Fibroblast of lung (primary cell): Measurements from ENCODE around the gene SIK3. TPM values are rescaled to one million over a fixed set of nuclear protein-coding genes. Genes with fewer than 3 reads are reported as not detected.

Experiments
- DNase-seq, 2 donors: peaks; one replicate each; pipeline versions ENCODE4 v3.0.0 to v3.0.0-alpha.2; 2010; ENCODE audit warnings: low read depth in 2 of 2
- H2AFZ ChIP-seq: 2 replicates; pipeline ENCODE4 v1.5.1; 2012; ENCODE audit warnings: low read length, control low read depth, inconsistent platforms
- H3K27ac ChIP-seq: 2 replicates; pipeline ENCODE4 v1.5.1; 2011; ENCODE audit warnings: low read length, control low read depth; ENCODE audit not compliant: insufficient read depth
- H3K27me3 ChIP-seq: 2 replicates; pipeline ENCODE4 v1.5.1; 2011; ENCODE audit warnings: mild to moderate bottlenecking, low read length; ENCODE audit not compliant: control insufficient read depth, insufficient read depth
- H3K36me3 ChIP-seq: 2 replicates; pipeline ENCODE4 v1.5.1; 2011; ENCODE audit warnings: low read length; ENCODE audit not compliant: control insufficient read depth, insufficient read depth
- H3K4me1 ChIP-seq: 2 replicates; pipeline ENCODE4 v1.5.1; 2011; ENCODE audit warnings: low read length; ENCODE audit not compliant: control insufficient read depth, insufficient read depth; ENCODE audit errors: extremely low read depth
- H3K4me2 ChIP-seq: 2 replicates; pipeline ENCODE4 v1.5.1; 2011; ENCODE audit warnings: low read length, control low read depth; ENCODE audit not compliant: insufficient read depth; ENCODE audit errors: extremely low read depth
- H3K4me3 ChIP-seq, 4 experiments: fragments of 200-600 bp in 1 of 4; sonication (generic) in 1 of 4; replicated peaks in 1 of 4; 2 replicates each; pipeline ENCODE4 v1.5.1; 2011 to 2016; ENCODE audit warnings: low read length in 4 of 4, low read depth in 3 of 4, mild to moderate bottlenecking in 3 of 4, control low read depth in 2 of 4, inconsistent platforms in 1 of 4, mixed read lengths in 1 of 4; ENCODE audit not compliant: insufficient read depth in 1 of 4; ENCODE audit errors: control extremely low read depth in 1 of 4
- H3K79me2 ChIP-seq: 2 replicates; pipeline ENCODE4 v1.5.1; 2012; ENCODE audit warnings: mild to moderate bottlenecking, low read length, inconsistent platforms; ENCODE audit not compliant: control insufficient read depth, insufficient read depth
- H3K9ac ChIP-seq: 2 replicates; pipeline ENCODE4 v1.5.1; 2011; ENCODE audit warnings: mild to moderate bottlenecking, low read length, control low read depth; ENCODE audit not compliant: insufficient read depth
- H3K9me3 ChIP-seq: 2 replicates; pipeline ENCODE4 v1.5.1; 2012; ENCODE audit warnings: low read depth, low read length; ENCODE audit not compliant: control insufficient read depth, insufficient read depth
- H4K20me1 ChIP-seq: 2 replicates; pipeline ENCODE4 v1.5.1; 2011; ENCODE audit warnings: low read length; ENCODE audit not compliant: control insufficient read depth, insufficient read depth; ENCODE audit errors: extremely low read depth
- CTCF ChIP-seq, 2 donors: IDR thresholded peaks in 1 of 2; conservative IDR thresholded peaks in 1 of 2; 1 replicate in 1 of 2; 2 replicates in 1 of 2; pipeline ENCODE4 v1.5.1; 2011 to 2012; ENCODE audit warnings: low read length in 2 of 2, control low read depth in 1 of 2, inconsistent platforms in 1 of 2, low read depth in 1 of 2, mild to moderate bottlenecking in 1 of 2
- EZH2 ChIP-seq: IDR thresholded peaks from 2 replicates; pipeline ENCODE4 v1.5.1; 2012; ENCODE audit warnings: low read length, control low read depth, mild to moderate bottlenecking; ENCODE audit errors: missing control alignments
- polyA plus RNA-seq, 2 donors: library from polyadenylated mRNA; depleted of rRNA in 1 of 2; stranded (reverse) in 1 of 2; unstranded in 1 of 2; fragments of >200 nt; gene quantifications; 2 replicates each; pipeline ENCODE4 v1.2.1, GENCODE V29; 2011 to 2012; ENCODE audit warnings: missing spikeins in 1 of 2
- total RNA-seq: library from RNA; depleted of rRNA; stranded (reverse); fragments of >200 nt; gene quantifications from 2 replicates; pipeline ENCODE4 v1.2.1, GENCODE V29; 2014

SIK3 gene
- total and polyA plus RNA-seq, 2 donors (not counting 1 experiment from before 2014, with no cell fraction given), result 7.1 to 22.8 TPM

GRCh38 chr11:116935089-116935488 lies 163.1 kb downstream of the SIK3 start:
- Histone ChIP-seq H3K27ac (no peak overlapping the region), H3K79me2 (no peaks in the 10 kb centered on the region), H3K36me3 (no peaks in the 10 kb centered on the region), H2AFZ (no peak overlapping the region), H3K4me3 (no peak overlapping the region), H4K20me1 (no peaks in the 10 kb centered on the region), H3K9ac (no peak overlapping the region), H3K27me3 (no peaks in the 10 kb centered on the region), H3K4me2 (no peak overlapping the region), H3K4me1 (peaks cover 4% of the 10 kb centered on the region), H3K9me3 (no peaks in the 10 kb centered on the region)
- no peak for DNase-seq
- no peak for TF ChIP-seq CTCF (conservative IDR thresholded peaks at IDR 0.05 in 1 of 2, IDR thresholded peaks at IDR 0.05 in 1 of 2; ENCODE audit: low read depth in 1 of 2, low read length in 2 of 2)

- no peak overlapping the region for H3K4me3 ChIP-seq
- H3K27ac ChIP-seq, result no peak overlapping the region
- H3K79me2 ChIP-seq, result no peaks in the 10 kb centered on the region
- no peak for DNase-seq
- H3K9me3 ChIP-seq, result no peaks in the 10 kb centered on the region
- no peak overlapping the region for H3K4me2 ChIP-seq
- no peak for TF ChIP-seq EZH2
- no peak for TF ChIP-seq CTCF (conservative IDR thresholded peaks at IDR 0.05 in 1 of 2, IDR thresholded peaks at IDR 0.05 in 1 of 2; ENCODE audit: low read depth in 1 of 2, low read length in 2 of 2)
- no peak overlapping the region for H3K9ac ChIP-seq
- H3K27me3 ChIP-seq, result no peaks in the 10 kb centered on the region
- no peaks in the 10 kb centered on the region for H3K36me3 ChIP-seq
- peaks cover 5% of the 10 kb centered on the region for H3K4me1 ChIP-seq
- H2AFZ ChIP-seq, result no peak overlapping the region
- H4K20me1 ChIP-seq, result no peaks in the 10 kb centered on the region
These were observed 164.3 kb downstream of the SIK3 start for GRCh38 chr11:116933961-116934360.

GRCh38 chr11:116932181-116932580 lies 166.0 kb downstream of the SIK3 start:
- H3K36me3 ChIP-seq, result no peaks in the 10 kb centered on the region
- H3K27ac ChIP-seq, result no peak overlapping the region
- no peaks in the 10 kb centered on the region for H3K27me3 ChIP-seq
- TF ChIP-seq EZH2 (no peak), CTCF (conservative IDR thresholded peaks at IDR 0.05 in 1 of 2, IDR thresholded peaks at IDR 0.05 in 1 of 2; ENCODE audit: low read depth in 1 of 2, low read length in 2 of 2) (no peak)
- H3K4me3 ChIP-seq, result no peak overlapping the region
- no peak overlapping the region for H3K9ac ChIP-seq
- no peak for DNase-seq
- no peaks in the 10 kb centered on the region for H4K20me1 ChIP-seq
- no peaks in the 10 kb centered on the region for H3K79me2 ChIP-seq
- H2AFZ ChIP-seq, result no peak overlapping the region
- no peaks in the 10 kb centered on the region for H3K9me3 ChIP-seq
- peaks cover 5% of the 10 kb centered on the region for H3K4me1 ChIP-seq
- no peak overlapping the region for H3K4me2 ChIP-seq
